Natural killer cell (primary cell): ENCODE measurements around the gene SYCE3. TPM values are rescaled to one million over a fixed set of nuclear protein-coding genes. Genes with fewer than 3 reads are reported as not detected.

Source experiments
- ATAC-seq, 3 donors: fragments of 150-1000 bp in 2 of 3; fragments of 200-7000 bp in 1 of 3; cut with Tn5 transposase; 1 replicate in 1 of 3; 2 replicates in 2 of 3; pipeline ENCODE4 v1.10.0; 2021; ENCODE audit warnings: mild to moderate bottlenecking in 2 of 3, moderate library complexity in 2 of 3
- DNase-seq, 2 donors: peaks; one replicate each; pipeline versions ENCODE4 v3.0.0 to v3.0.0-alpha.2; 2013 to 2021; ENCODE audit warnings: mixed read lengths in 1 of 2
- H3K27ac ChIP-seq: one replicate; pipeline ENCODE4 v1.5.1; 2013; ENCODE audit warnings: mild to moderate bottlenecking, low read length
- H3K27me3 ChIP-seq: one replicate; pipeline ENCODE4 v1.6.1; 2013; ENCODE audit warnings: low read length; ENCODE audit not compliant: control insufficient read depth, insufficient read depth
- H3K36me3 ChIP-seq: one replicate; pipeline ENCODE4 v1.6.1; 2013; ENCODE audit warnings: low read length; ENCODE audit not compliant: control insufficient read depth, insufficient read depth
- H3K4me1 ChIP-seq: one replicate; pipeline ENCODE4 v1.6.1; 2013; ENCODE audit warnings: low read length; ENCODE audit not compliant: control insufficient read depth, insufficient read depth
- H3K4me3 ChIP-seq: one replicate; pipeline ENCODE4 v1.5.1; 2013; ENCODE audit warnings: low read length
- H3K9me3 ChIP-seq: one replicate; pipeline ENCODE4 v1.6.1; 2013; ENCODE audit warnings: low read length; ENCODE audit not compliant: control insufficient read depth, insufficient read depth
- H3K27ac Mint-ChIP-seq, 2 donors: one replicate each; pipeline ENCODE4 v1.8.0; 2022; ENCODE audit warnings: mild to moderate bottlenecking in 2 of 2, mixed read lengths in 2 of 2, moderate library complexity in 1 of 2
- H3K27me3 Mint-ChIP-seq, 2 donors: one replicate each; pipeline ENCODE4 v1.8.0; 2022; ENCODE audit warnings: low read depth in 2 of 2, mixed read lengths in 2 of 2
- H3K36me3 Mint-ChIP-seq: one replicate; pipeline ENCODE4 v1.8.0; 2022; ENCODE audit warnings: mixed read lengths
- H3K4me1 Mint-ChIP-seq, 2 donors: one replicate each; pipeline ENCODE4 v1.8.0; 2022; ENCODE audit warnings: mixed read lengths in 2 of 2
- H3K4me3 Mint-ChIP-seq: one replicate; pipeline ENCODE4 v1.8.0; 2022; ENCODE audit warnings: mild to moderate bottlenecking, moderate library complexity, mixed read lengths
- H3K9me3 Mint-ChIP-seq, 2 donors: one replicate each; pipeline ENCODE4 v1.8.0; 2022; ENCODE audit warnings: mixed read lengths in 2 of 2
- CTCF ChIP-seq: fragments of 200-600 bp; IDR thresholded peaks from one replicate; pipeline ENCODE4 v1.8.0; 2022; ENCODE audit warnings: antibody characterized with exemption
- WGBS: methylation state at CpG from one replicate; pipeline ENCODE4 v1.1.7; 2013; ENCODE audit warnings: missing lambda C conversion rate; ENCODE audit not compliant: insufficient coverage; 5-methylcytosine and 5-hydroxymethylcytosine counted together
- intact Hi-C: fragments of 100-400 bp; cut with micrococcal nuclease; formaldehyde crosslinking; loops from one replicate; pipeline ENCODE4 v1.14.2; 2022
- total RNA-seq, 4 donors: library from RNA; stranded (reverse); fragments of 120-200 nt in 1 of 4; gene quantifications; one replicate each; pipeline versions ENCODE4 v1.2.3 to v1.2.4, GENCODE V29; 2013 to 2022

The SYCE3 gene
- total RNA-seq, 3 donors from 2014 or later (not counting 1 experiment from before 2014, with no cell fraction given): not detected

- Mint-ChIP-seq H3K4me3 (no peak overlapping the region), H3K9me3 (no peaks in the 10 kb centered on the region), H3K27ac (no peak overlapping the region), H3K4me1 (peaks cover 0 to 10% of the 10 kb centered on the region in 2 donors), H3K27me3 (peaks cover 28 to 33% of the 10 kb centered on the region in 2 donors), H3K36me3 (peaks cover 11% of the 10 kb centered on the region)
- no peaks in the 10 kb centered on the region for H3K9me3 ChIP-seq
- peaks cover 33% of the 10 kb centered on the region for H3K27me3 ChIP-seq
- WGBS: 17% methylated on average over 52 of the region's 52 CpGs
- intact Hi-C loops: no loop called here
- DNase-seq (peak; percentile 70 to 78), ATAC-seq (peak; percentile 88 to 100 (median 94))
- no peak for TF ChIP-seq CTCF
- peaks cover 8% of the 10 kb centered on the region for H3K4me1 ChIP-seq
- H3K4me3 ChIP-seq: no peak overlapping the region
- H3K36me3 ChIP-seq: no peaks in the 10 kb centered on the region
- H3K27ac ChIP-seq: no peak overlapping the region
These were observed 37.2 kb upstream of the SYCE3 start for GRCh38 chr22:50599816-50600455.

- H3K27ac ChIP-seq: no peak overlapping the region
- 93% methylated on average over 5 of the region's 5 CpGs for WGBS
- no peak for DNase-seq
- Mint-ChIP-seq H3K4me3 (no peak overlapping the region), H3K9me3 (no peaks in the 10 kb centered on the region), H3K36me3 (peaks cover 11% of the 10 kb centered on the region), H3K27ac (no peak overlapping the region), H3K27me3 (peaks cover 16 to 17% of the 10 kb centered on the region in 2 donors), H3K4me1 (peaks cover 0 to 7% of the 10 kb centered on the region in 2 donors)
- peaks cover 8% of the 10 kb centered on the region for H3K4me1 ChIP-seq
- no peak overlapping the region for H3K4me3 ChIP-seq
- H3K27me3 ChIP-seq: peaks cover 20% of the 10 kb centered on the region
- H3K36me3 ChIP-seq: no peaks in the 10 kb centered on the region
- intact Hi-C loops: no loop called here
- ATAC-seq: no peak
- H3K9me3 ChIP-seq: no peaks in the 10 kb centered on the region
- no peak for TF ChIP-seq CTCF
These were observed 34.4 kb upstream of the SYCE3 start for GRCh38 chr22:50597097-50597496.

GRCh38 chr22:50595189-50595588 is 32.5 kb upstream of the SYCE3 start:
- no peak for TF ChIP-seq CTCF
- Histone ChIP-seq H3K27me3 (peaks cover 11% of the 10 kb centered on the region), H3K27ac (no peak overlapping the region), H3K4me1 (peaks cover 4% of the 10 kb centered on the region), H3K4me3 (no peak overlapping the region), H3K36me3 (no peaks in the 10 kb centered on the region), H3K9me3 (no peaks in the 10 kb centered on the region)
- Mint-ChIP-seq H3K36me3 (peaks cover 11% of the 10 kb centered on the region), H3K4me1 (no peaks in the 10 kb centered on the region), H3K4me3 (no peak overlapping the region), H3K9me3 (no peaks in the 10 kb centered on the region), H3K27me3 (peaks cover 8 to 14% of the 10 kb centered on the region in 2 donors), H3K27ac (no peak overlapping the region)
- intact Hi-C loops: no loop called here
- WGBS: 82% methylated on average over 3 of the region's 3 CpGs
- ATAC-seq (no peak), DNase-seq (no peak)

- Histone ChIP-seq H3K4me1 (peaks cover 9% of the 10 kb centered on the region), H3K4me3 (no peak overlapping the region), H3K36me3 (no peaks in the 10 kb centered on the region), H3K9me3 (no peaks in the 10 kb centered on the region), H3K27me3 (no peaks in the 10 kb centered on the region), H3K27ac (no peak overlapping the region)
- no peaks in the 10 kb centered on the region for H3K36me3 Mint-ChIP-seq
- DNase-seq (no peak), ATAC-seq (no peak)
- TF ChIP-seq CTCF: no peak
- H3K4me1 Mint-ChIP-seq: peaks cover 0 to 11% of the 10 kb centered on the region in 2 donors
- WGBS: 99% methylated on average over 5 of the region's 5 CpGs
- no peaks in the 10 kb centered on the region for H3K9me3 Mint-ChIP-seq
- H3K4me3 Mint-ChIP-seq: no peak overlapping the region
- no peak overlapping the region for H3K27ac Mint-ChIP-seq
- intact Hi-C loops: no loop called here
- H3K27me3 Mint-ChIP-seq: peaks cover 0 to 3% of the 10 kb centered on the region in 2 donors
These were observed 24.7 kb upstream of the SYCE3 start for GRCh38 chr22:50587407-50587806.
